GM23338 (cell line): ENCODE data around the gene E2F3. TPM values are rescaled to one million over a fixed set of nuclear protein-coding genes. Genes with fewer than 3 reads are reported as not detected.

ENCODE experiments used
- ATAC-seq: fragments of 200-7000 bp; cut with Tn5 transposase; 3 replicates; pipeline ENCODE4 v1.9.1; 2020
- DNase-seq: peaks from one replicate; pipeline ENCODE4 v3.0.0-alpha.2; 2015; ENCODE audit warnings: low spot score
- H2AFZ ChIP-seq: fragments of 200-600 bp; sonication (generic); 2 replicates; pipeline ENCODE4 v1.8.0; 2016; ENCODE audit warnings: antibody characterized with exemption, mild to moderate bottlenecking, moderate library complexity
- H3F3A ChIP-seq: fragments of 200-600 bp; sonication (generic); replicated peaks from 2 replicates; pipeline ENCODE4 v1.8.0; 2017; ENCODE audit warnings: antibody characterized with exemption, mixed run types, low read depth
- H3K27ac ChIP-seq: fragments of 200-600 bp; sonication (generic); 2 replicates; pipeline ENCODE4 v1.6.1; 2016; ENCODE audit warnings: low read depth
- H3K27me3 ChIP-seq: fragments of 200-600 bp; sonication (generic); 2 replicates; pipeline ENCODE4 v1.8.0; 2016; ENCODE audit warnings: mild to moderate bottlenecking, mixed run types, moderate library complexity; ENCODE audit not compliant: insufficient read depth
- H3K36me3 ChIP-seq: fragments of 200-600 bp; sonication (generic); 2 replicates; pipeline ENCODE4 v1.8.0; 2016; ENCODE audit warnings: mild to moderate bottlenecking; ENCODE audit not compliant: insufficient read depth
- H3K4me1 ChIP-seq: fragments of 200-600 bp; sonication (generic); 2 replicates; pipeline ENCODE4 v1.8.0; 2016; ENCODE audit warnings: mild to moderate bottlenecking, moderate library complexity; ENCODE audit not compliant: insufficient read depth
- H3K4me2 ChIP-seq: fragments of 200-600 bp; sonication (generic); 2 replicates; pipeline ENCODE4 v1.7.1; 2017; ENCODE audit warnings: mixed run types
- H3K4me3 ChIP-seq: fragments of 200-600 bp; sonication (generic); 2 replicates; pipeline ENCODE4 v1.6.1; 2016; ENCODE audit warnings: mixed run types
- H3K79me2 ChIP-seq: fragments of 200-600 bp; sonication (generic); replicated peaks from 2 replicates; pipeline ENCODE4 v1.8.0; 2017; ENCODE audit warnings: mild to moderate bottlenecking; ENCODE audit not compliant: insufficient read depth
- H3K9me2 ChIP-seq: fragments of 200-600 bp; sonication (generic); 2 replicates; pipeline ENCODE4 v1.8.0; 2017; ENCODE audit not compliant: insufficient read depth
- H4K20me1 ChIP-seq: fragments of 200-600 bp; sonication (generic); replicated peaks from 2 replicates; pipeline ENCODE4 v1.8.0; 2017; ENCODE audit warnings: mild to moderate bottlenecking; ENCODE audit not compliant: insufficient read depth
- H3K27ac Mint-ChIP-seq: 2 replicates; pipeline ENCODE4 v1.8.0; 2020; ENCODE audit warnings: inconsistent platforms, mild to moderate bottlenecking, moderate library complexity, mixed read lengths
- H3K27me3 Mint-ChIP-seq: 3 replicates; pipeline ENCODE4 v1.8.0; 2022; ENCODE audit warnings: low read depth, mild to moderate bottlenecking, moderate library complexity, mixed read lengths, inconsistent platforms; ENCODE audit not compliant: insufficient read depth, poor library complexity
- H3K36me3 Mint-ChIP-seq: 3 replicates; pipeline ENCODE4 v1.8.0; 2021; ENCODE audit warnings: low read depth, mild to moderate bottlenecking, inconsistent platforms, moderate library complexity, mixed read lengths
- H3K4me1 Mint-ChIP-seq: 3 replicates; pipeline ENCODE4 v1.8.0; 2020; ENCODE audit warnings: mild to moderate bottlenecking, inconsistent platforms, mixed read lengths
- H3K4me3 Mint-ChIP-seq: 3 replicates; pipeline ENCODE4 v1.8.0; 2021; ENCODE audit warnings: moderate library complexity, mild to moderate bottlenecking, inconsistent platforms, mixed read lengths
- H3K9me3 Mint-ChIP-seq: 3 replicates; pipeline ENCODE4 v1.8.0; 2020; ENCODE audit warnings: moderate library complexity, mild to moderate bottlenecking, inconsistent platforms, mixed read lengths
- CTCF ChIP-seq, 2 experiments: fragments of 200-600 bp in 1 of 2; sonication (generic) in 1 of 2; conservative IDR thresholded peaks; 2 replicates each; pipeline versions ENCODE4 v1.5.1 to v1.6.1; 2016 to 2017; ENCODE audit warnings: antibody characterized with exemption in 2 of 2, low read depth in 2 of 2, mild to moderate bottlenecking in 2 of 2, moderate library complexity in 1 of 2
- EZH2phosphoT487 ChIP-seq: fragments of 200-600 bp; sonication (generic); IDR thresholded peaks from one replicate; pipeline ENCODE4 v1.8.1; 2018; ENCODE audit warnings: antibody characterized with exemption; ENCODE audit not compliant: unreplicated experiment
- JUNB ChIP-seq: IDR thresholded peaks from one replicate; pipeline ENCODE4 v1.6.1; 2016; ENCODE audit warnings: antibody characterized with exemption; ENCODE audit not compliant: unreplicated experiment
- NANOG ChIP-seq: IDR thresholded peaks from 2 replicates; pipeline ENCODE4 v1.6.1; 2016; ENCODE audit warnings: antibody characterized with exemption, borderline replicate concordance
- REST ChIP-seq: IDR thresholded peaks from one replicate; pipeline ENCODE4 v1.6.1; 2018; ENCODE audit warnings: antibody characterized with exemption; ENCODE audit not compliant: unreplicated experiment
- ZNF331 ChIP-seq: fragments of 250-450 bp; sonication (Bioruptor Pico); IDR thresholded peaks from 2 replicates; pipeline ENCODE4 v1.5.0; 2020; ENCODE audit warnings: low read depth, mild to moderate bottlenecking, moderate library complexity
- ZNF462 ChIP-seq: fragments of 250-450 bp; sonication (Bioruptor Pico); IDR thresholded peaks from 2 replicates; pipeline ENCODE4 v1.5.0; 2020; ENCODE audit warnings: mild to moderate bottlenecking, moderate library complexity
- polyA plus RNA-seq: library from polyadenylated mRNA; unstranded; fragments of >200 nt; fragmentation: Nextera tagmentation; extraction: Ambion mirVana; gene quantifications from 2 replicates; pipeline ENCODE4 v1.2.1, GENCODE V29; 2016
- total RNA-seq: library from RNA; depleted of rRNA; stranded (reverse); fragments of >200 nt; shearing (Covaris generic); gene quantifications from 2 replicates; pipeline ENCODE4 v1.2.3, GENCODE V29; 2014

Gene E2F3
- total and polyA plus RNA-seq, 2 experiments from 2014 or later, result 27.2 to 33.5 TPM

GRCh38 chr6:20404641-20405032 is 3.0 kb downstream of the E2F3 start:
- DNase-seq, result peak; percentile 88
- Histone ChIP-seq H4K20me1 (peaks cover 45% of the 10 kb centered on the region), H3F3A (no peaks in the 10 kb centered on the region), H3K4me1 (peaks cover 25% of the 10 kb centered on the region), H3K4me2 (peak overlapping the region; percentile 95), H3K36me3 (no peaks in the 10 kb centered on the region), H3K9me2 (no peaks in the 10 kb centered on the region), H3K27me3 (no peaks in the 10 kb centered on the region), H3K4me3 (peak overlapping the region; percentile 91), H2AFZ (no peak overlapping the region), H3K27ac (peak overlapping the region; percentile 96), H3K79me2 (peaks cover 72% of the 10 kb centered on the region)
- ATAC-seq, result peak; percentile 5
- Mint-ChIP-seq H3K9me3 (0 out of 3 replicates have a peak, but pooled peaks cover 3% of the 10 kb centered on the region), H3K4me1 (peaks cover 33% of the 10 kb centered on the region), H3K4me3 (peak overlapping the region; percentile 95), H3K27me3 (peaks cover 24% of the 10 kb centered on the region), H3K36me3 (peaks cover 37% of the 10 kb centered on the region), H3K27ac (peak overlapping the region; percentile 97)
- no peak for TF ChIP-seq EZH2phosphoT487
- no peak for TF ChIP-seq ZNF331 (CRISPR knock-in tag)
- no peak for TF ChIP-seq NANOG
- peak; percentile 56 to 58 for TF ChIP-seq CTCF (conservative IDR thresholded peaks at IDR 0.05; ENCODE audit: low read depth in 2 of 2)

GRCh38 chr6:20408851-20409250 is 7.2 kb downstream of the E2F3 start:
- no peak overlapping the region for H3K4me3 Mint-ChIP-seq
- peaks cover 60% of the 10 kb centered on the region for H3K4me1 Mint-ChIP-seq
- no peak overlapping the region for H3K4me3 ChIP-seq
- H3K9me3 Mint-ChIP-seq, result no peaks in the 10 kb centered on the region
- ATAC-seq, result no peak
- TF ChIP-seq JUNB (no peak), ZNF331 (CRISPR knock-in tag) (no peak), ZNF462 (CRISPR knock-in tag) (no peak), REST (no peak), EZH2phosphoT487 (no peak)
- H3K36me3 ChIP-seq, result no peaks in the 10 kb centered on the region; the same call in 1 of the 2 replicates
- H3F3A ChIP-seq, result 0 out of 2 replicates have a peak, but pooled peaks cover 2% of the 10 kb centered on the region
- peaks cover 15% of the 10 kb centered on the region for H3K27me3 Mint-ChIP-seq
- no peak overlapping the region for H3K27ac Mint-ChIP-seq
- peaks cover 84% of the 10 kb centered on the region for H4K20me1 ChIP-seq
- H3K27ac ChIP-seq, result no peak overlapping the region
- no peaks in the 10 kb centered on the region for H3K27me3 ChIP-seq
- H3K4me1 ChIP-seq, result peaks cover 34% of the 10 kb centered on the region
- no peak overlapping the region for H2AFZ ChIP-seq
- peaks cover 100% of the 10 kb centered on the region for H3K79me2 ChIP-seq
- H3K4me2 ChIP-seq, result no peak overlapping the region
- H3K9me2 ChIP-seq, result no peaks in the 10 kb centered on the region
- peaks cover 53% of the 10 kb centered on the region for H3K36me3 Mint-ChIP-seq
- DNase-seq, result no peak
